ENCODE data around the gene CDX2.
"Not testable (repeated sequence)": the region's sequence is repeated elsewhere in the genome, so short reads cannot be mapped to it uniquely, and the experiment has no call there.

The CDX2 gene

DNA sequence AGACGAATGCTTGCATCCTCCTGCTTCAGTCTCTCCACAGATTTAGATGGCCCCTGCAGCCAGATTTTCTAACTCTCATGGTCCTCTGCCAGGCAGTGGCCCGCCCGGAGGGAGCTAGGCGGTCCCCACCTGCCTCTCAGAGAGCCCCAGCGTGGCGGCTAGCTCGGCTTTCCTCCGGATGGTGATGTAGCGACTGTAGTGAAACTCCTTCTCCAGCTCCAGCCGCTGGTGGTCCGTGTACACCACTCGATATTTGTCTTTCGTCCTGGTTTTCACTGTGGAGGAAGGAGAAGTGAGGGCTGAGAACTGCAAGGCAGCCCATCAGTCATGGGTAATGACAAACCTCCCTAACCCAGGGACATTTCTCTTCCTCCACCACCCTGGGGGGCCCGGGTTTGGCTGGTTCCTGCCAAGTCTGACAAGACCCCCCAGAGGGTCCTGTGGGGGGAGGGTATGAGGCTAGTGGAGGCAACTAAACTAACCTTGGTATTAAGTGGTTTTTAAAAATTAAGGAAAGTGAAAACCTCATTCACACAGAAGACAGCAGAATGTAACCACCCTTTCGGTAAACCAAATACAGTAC, 4.3 kb downstream of the CDX2 start:
- peak; percentile 47 for DNase-seq

DNA sequence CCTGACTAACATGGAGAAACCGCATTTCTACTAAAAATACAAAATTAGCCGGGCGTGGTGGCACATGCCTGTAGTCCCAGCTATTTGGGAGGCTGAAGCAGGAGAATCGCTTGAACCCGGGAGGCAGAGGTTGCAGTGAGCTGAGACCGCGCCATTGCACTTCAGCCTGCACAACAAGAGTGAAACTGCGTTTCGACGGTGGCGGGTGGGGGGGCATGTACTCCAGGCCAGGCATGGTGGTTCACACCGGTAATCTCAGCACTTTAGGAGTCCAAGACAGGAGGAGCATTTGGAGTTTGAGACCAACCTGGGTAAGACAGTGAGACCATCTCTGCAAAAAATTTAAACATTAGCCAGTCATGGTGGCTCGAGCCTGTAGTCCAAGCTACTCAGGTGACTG, 4.9 kb downstream of the CDX2 start:
- DNase-seq = not testable (repeated sequence)

GRCh38 chr13:27963491-27963890, 5.6 kb downstream of the CDX2 start:
- DNase-seq = no peak

GRCh38 chr13:27962982-27963381, 6.1 kb downstream of the CDX2 start:
- no peak for DNase-seq

GRCh38 chr13:27962128-27962841, 6.8 kb downstream of the CDX2 start:
- no peak for DNase-seq

- no peak for DNase-seq
Measured at GRCh38 chr13:27961227-27962085, 7.7 kb downstream of the CDX2 start.

GRCh38 chr13:27960362-27961226, 8.5 kb downstream of the CDX2 start:
- DNase-seq = no peak

- DNase-seq = no peak
Measured at GRCh38 chr13:27959976-27960361, 9.1 kb downstream of the CDX2 start.

GRCh38 chr13:27956576-27957300, 12.4 kb downstream of the CDX2 start:
- no peak for DNase-seq

DNA sequence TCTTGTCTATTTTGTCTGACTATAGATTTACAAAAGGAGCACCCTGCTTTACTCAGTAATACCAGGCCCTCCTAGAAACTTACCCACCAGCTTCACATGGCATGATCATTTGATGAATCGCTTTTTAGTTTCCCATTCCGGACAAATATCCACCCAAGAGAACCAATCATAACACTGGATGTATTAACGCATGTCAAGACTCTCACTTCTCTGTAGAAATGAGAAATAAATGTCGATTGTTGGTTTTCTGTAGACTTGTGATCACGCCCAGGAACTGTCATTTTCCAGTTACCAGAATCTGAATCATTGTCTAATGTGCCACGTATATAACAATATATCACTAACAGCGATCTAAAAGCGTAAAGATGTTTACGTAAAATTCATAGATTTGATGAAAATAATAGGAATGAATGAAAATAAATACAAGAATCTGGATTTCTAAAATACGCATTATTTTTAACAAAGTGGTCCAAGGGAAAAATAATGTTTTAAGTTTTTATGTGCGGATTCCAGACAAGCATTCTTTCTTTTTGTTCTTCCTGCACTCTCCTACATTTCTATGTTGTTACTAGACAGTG, 14.0 kb downstream of the CDX2 start:
- DNase-seq = no peak

GRCh38 chr13:27954406-27954851, 14.7 kb downstream of the CDX2 start:
- DNase-seq = no peak

DNA sequence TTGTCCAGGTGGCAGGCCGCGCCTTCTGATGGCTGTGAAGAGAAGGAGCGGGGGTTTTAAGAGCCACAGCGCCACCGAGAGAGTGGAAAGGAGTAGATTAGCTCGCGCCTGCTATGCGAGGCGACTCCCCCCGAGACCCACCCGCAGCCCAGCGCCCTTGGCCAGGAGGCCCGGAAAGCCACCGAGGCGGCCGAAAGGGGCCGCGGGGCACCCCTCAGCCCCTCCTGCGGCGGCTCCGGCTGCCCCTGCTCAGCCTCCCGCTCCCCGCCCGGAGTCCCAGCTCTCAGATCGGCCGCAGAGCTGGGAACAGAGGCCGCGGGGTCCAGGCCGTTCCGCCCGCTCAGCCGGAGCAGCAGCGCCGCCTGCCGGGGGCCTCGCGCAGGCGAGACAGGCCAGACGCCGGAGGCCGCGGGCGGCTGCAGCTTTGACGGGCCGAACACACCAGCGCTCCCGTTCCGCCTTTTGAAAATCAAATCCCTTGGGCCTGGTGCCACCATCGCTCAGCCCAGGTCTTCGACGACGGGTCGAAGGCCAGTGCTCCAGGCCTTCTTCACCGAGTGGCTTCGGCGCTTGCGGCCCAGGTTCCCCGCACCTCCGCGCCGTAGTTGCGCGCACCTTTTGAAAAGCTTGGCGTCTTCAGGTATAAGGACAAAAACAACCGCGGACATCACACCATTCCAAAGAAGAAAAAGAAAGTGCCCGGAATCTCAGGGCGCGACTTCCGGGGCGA, 15.3 kb downstream of the CDX2 start:
- DNase-seq = peak; percentile 87

- DNase-seq = no peak
Measured at GRCh38 chr13:27952876-27953675, 16.0 kb downstream of the CDX2 start.

DNA sequence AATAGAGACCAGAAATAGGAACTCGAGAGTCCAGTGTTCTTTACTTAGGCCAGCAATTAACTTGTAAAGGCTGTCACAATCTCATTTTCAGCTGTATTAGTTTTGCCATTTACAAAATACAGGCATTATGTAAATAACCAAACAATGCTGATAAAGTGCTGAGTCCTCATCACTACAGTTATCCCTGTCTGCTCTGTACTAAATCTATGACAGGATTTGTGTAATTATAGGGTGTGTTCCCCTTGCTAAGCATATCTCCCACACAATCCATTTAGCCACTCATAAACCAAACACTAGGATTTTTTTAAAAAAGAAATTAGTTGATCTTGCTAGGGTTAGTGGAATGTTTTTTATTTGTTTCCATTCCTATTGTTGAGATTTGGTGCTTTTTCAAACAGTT, 26.1 kb downstream of the CDX2 start:
- DNase-seq = no peak

- no peak for DNase-seq
Measured at GRCh38 chr13:27933580-27934328, 35.4 kb downstream of the CDX2 start.

DNA sequence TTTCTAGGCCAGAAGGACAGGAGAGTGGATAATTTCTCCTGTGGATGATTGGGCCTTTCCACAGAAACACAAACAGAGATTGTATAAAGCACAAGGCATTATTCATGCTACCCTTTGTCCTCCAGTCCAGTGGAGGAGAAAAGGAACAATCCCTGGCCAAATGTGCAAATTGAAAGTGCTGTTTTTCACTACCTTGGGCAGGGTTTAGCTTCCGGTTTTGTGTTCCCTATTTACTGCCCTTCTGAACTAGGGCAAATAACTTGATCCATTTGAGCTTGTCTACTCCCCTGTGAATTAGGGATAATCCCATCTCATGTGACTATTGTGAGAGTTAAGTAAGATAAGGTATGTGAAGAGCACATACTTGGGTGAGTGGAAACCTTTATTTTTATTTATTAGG, 36.0 kb downstream of the CDX2 start:
- DNase-seq = no peak

DNA sequence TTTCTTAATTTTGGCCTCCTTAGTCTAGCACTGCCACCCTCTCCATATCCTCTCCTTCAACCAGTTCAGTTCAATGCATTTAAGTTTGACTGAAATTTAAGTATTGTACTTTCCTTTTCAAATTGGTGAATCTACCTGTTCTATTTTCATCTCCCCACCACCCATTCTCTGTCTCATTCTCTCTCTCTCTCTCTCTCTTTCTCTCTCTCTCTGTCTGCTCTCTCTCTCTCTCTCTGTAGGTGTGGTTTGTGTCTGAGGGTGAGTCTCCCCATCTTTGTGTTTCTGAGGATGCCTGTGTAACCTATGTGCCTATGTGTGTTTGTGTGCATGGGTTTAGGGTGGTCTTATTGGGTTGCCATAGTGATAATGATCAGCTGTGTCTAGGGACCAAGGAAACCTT, 39.2 kb downstream of the CDX2 start:
- no peak for DNase-seq

GRCh38 chr13:27928805-27929753, 40.0 kb downstream of the CDX2 start:
- no peak for DNase-seq
